Cerebellar nuclear complex (tissue), 1 donor: ENCODE data around the gene SCAANT1.

Experiments
- DNase-seq, 2 experiments: peaks; one replicate each; lab custom pipeline; 2025; lab: John Stamatoyannopoulos, UW

Gene SCAANT1

DNA sequence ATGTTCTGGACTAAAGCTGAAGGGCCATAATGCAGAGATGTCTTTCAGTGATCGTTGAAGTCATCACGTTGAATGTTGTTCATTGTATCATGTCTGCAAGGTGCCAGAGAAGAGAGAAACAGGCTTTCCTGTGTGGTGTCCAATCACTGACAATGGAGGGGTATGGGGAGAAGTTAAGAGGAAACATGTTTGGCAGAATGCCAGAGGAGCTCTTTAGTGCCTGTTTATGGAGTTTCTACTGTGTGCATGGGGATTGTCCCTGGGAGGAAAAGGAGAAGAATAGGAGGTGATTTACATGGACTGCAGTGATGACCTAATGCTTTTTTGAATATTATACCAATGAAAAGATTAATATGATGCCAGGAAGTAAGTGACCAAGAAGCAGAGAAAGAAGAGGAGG, 11.7 kb downstream of the SCAANT1 start:
- no peak for DNase-seq

DNA sequence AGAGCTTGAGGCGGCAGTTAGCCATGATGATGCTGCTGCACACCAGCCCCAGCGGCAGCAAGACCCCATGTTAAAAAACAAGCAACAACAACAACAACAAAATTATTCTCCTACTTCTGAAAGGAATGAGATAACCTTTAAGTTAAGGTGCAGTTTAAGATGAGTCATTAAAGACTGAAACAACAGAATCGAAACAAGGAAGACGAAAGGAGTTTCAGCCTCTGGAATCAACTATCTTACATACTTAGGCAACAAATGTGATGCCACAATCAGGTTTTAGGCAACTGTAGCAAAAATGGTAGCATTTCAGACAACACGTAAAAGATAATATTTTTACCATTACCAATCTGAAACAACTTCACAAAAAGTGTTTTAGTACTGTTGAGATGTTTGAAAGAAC, 12.2 kb downstream of the SCAANT1 start:
- DNase-seq = no peak

- DNase-seq = no peak
These were observed 15.7 kb downstream of the SCAANT1 start for GRCh38 chr3:63896332-63897030.

DNA sequence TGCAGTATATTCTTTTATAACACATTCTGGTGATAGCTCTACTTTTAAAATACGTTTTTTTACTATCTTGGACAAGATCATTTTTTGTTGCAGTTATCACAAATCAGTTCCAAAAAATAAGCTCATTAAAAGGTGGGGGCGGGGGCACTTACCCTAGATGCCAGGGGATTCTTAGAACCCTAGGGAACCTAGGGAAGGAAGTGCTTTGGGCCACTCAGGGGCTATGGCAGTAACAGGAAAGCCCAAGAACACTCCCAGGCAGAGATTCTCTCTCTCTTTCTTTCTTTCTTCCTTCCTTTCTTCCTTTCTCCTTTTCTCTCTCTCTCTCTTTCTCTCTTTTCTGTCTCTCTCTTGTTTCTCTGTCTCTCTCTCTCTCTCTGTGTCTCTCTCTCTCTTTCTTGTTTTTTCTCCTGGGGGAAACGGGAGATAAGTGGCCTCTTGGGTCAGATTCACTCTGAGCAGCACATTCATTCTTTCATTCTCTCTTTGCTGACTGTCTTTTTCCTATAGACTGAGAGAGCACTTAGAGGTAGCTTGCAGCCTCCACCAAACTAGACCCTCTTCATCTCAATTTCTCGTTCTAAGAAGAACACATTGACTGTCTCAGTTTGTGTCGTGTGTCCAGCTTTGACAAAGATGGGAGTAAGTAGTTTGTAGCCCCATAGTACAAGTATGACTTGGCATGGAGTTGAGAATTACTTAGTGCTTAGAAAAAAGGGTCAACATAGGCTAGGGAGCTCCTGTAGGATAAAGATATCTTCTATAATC, 16.6 kb downstream of the SCAANT1 start:
- DNase-seq = no peak

DNA sequence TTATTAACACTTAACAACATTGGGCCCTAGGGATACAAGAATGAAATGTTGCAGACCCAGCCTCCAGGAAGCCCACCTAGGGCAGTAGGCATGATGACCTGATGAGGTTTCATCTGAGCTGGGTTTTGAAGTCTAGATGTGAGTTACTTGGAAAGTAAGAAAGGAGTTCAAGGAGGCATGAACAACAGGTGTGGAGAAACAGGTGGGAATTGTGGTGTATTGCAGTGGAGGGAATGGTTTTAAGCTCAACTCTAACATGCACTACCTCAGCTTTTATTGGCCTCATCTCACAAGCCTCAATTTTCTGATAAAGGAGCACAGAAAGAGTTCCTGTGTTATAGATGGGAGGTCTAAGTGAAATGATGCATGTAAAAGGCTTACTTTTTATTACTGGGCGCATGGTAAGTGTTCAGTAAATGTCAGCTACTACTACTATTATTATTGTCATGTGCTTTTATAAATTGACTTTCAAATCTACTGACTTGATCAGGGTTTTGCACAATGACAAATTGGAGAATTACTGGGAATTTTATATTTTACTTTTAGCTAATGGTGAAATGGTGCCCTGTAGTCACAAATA, 19.3 kb downstream of the SCAANT1 start:
- no peak for DNase-seq

DNA sequence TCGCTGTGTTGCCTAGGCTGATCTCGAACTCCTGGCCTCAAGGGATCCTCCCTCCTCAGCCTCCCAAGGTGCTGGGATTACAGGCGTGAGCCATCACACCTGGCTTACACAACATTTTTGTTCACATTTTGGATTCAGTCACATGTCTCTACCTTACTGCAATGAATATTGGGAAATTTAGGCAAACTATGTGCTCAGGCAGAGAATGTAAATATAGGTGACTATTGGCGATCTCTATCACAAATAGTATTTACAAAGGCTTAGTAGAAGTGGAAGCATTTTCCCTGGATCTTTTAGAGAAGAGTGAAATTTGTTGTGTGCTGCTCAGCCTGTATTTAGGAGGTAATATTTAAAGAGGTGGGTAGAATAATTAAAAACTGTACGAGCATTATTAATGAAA, 20.7 kb downstream of the SCAANT1 start:
- no peak for DNase-seq

DNA sequence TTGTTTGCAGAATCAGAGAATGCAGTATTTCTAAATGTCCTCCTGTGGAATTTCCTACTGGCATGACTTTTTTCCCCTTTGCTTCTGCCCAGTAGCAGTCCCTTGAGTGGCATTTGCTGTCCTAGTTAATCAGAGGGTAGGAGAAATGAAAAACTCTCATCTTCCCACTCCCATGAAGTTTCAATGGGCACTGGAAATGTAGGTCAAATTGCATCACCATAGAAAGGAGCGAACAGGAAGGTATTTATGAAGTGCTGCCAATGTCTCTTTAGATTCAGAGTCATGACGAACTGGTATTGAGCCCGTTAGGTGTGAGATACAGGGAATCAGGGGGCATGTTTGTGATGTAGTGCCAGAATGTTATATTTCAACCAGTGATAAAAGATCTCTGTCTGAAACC, 25.3 kb downstream of the SCAANT1 start:
- no peak for DNase-seq

GRCh38 chr3:63880653-63881052, 31.5 kb downstream of the SCAANT1 start:
- no peak for DNase-seq

DNA sequence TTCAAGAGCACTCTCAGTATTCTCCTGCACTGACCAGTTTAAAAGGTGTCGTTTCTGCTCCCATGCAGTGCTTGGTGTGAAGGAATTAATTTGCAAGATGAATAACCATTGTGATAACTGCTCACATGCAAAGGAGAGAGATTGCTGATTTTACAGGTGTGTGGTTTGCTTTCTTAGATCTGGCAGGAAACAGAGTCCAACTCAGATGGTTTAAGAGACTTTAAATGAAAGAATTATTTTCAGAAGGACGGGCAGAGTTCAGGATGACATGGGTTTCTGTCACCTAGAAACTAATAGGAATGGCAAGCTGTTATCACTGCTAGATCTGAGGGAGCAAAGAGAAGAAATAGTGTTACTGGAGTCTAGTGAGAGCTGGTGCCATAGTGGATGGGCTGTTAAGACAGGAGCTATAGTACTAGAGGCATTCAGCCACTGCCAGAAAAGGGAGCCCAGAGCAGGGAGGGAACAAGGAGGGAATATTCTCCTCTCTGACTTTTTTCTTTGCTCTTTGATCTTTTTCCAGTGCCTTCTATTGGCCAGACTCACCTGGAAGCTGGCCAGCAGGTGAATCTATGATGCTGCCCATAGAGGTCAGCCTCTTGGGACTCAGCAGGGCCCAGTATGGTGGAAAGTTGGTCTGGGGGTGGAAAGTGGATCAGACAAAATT, 33.7 kb downstream of the SCAANT1 start:
- no peak for DNase-seq

- no peak for DNase-seq
These were observed 34.3 kb downstream of the SCAANT1 start for GRCh38 chr3:63877737-63878393.

DNA sequence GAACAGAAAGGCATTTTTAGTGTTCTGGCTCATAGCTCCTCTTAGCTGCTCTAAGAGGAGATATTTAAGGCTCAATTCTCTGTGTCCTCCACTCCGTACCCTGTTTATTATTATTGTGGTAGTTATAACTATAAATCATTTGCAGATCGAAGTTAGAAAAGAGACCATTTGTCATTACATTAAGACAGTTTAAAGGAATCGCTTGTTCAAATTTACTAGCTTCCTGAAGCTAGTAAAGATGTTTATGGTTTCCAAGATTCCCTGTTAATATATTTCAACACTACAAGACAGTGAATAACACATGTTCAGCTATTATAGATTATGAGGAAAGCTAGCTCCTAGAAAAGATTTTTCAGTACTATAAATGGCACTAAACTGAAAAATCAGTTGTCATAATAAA, 35.9 kb downstream of the SCAANT1 start:
- DNase-seq = no peak

- DNase-seq = no peak
These were observed 36.7 kb downstream of the SCAANT1 start for GRCh38 chr3:63875510-63875909.

- no peak for DNase-seq
These were observed 37.4 kb downstream of the SCAANT1 start for GRCh38 chr3:63874769-63875168.

GRCh38 chr3:63872135-63872924, 39.9 kb downstream of the SCAANT1 start:
- no peak for DNase-seq

DNA sequence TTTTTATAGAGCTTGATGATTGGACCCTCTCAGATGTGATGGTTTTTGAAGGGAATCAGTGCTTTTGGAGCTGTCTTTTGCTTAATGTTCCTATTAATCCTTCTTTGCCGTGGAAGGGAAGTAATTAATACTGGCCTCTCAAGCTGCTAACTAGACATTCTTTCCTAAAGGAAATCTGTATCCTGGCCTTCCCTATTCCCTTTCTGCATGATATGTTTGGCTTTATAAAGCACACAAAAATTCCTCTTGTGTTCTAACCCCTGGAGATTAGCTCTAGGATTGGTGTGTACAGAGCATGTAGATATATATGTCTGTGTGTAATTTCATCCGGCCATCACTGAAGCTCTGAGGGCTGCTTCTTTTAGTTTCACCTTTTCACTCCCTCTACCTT, 41.6 kb downstream of the SCAANT1 start:
- no peak for DNase-seq

GRCh38 chr3:63869940-63870614, 42.1 kb downstream of the SCAANT1 start:
- no peak for DNase-seq

- no peak for DNase-seq
These were observed 45.0 kb downstream of the SCAANT1 start for GRCh38 chr3:63867225-63867624.

DNA sequence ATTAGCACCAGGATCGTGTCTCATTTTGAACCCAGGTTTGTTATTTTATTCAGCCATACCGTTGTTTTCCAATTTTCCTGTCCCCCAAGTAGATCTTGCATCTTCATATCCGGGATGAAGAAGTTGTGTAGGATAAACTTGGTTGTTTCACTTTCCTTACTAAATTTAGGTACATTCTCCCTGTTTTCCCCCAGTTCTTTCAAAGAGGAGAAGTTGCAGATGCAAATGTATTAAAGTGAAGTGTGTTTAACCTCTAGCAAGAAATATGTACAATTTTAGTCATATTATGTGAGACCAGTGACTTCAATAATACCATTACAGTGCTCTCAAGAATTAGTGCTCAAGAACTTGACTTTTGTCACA, 47.2 kb downstream of the SCAANT1 start:
- no peak for DNase-seq

GRCh38 chr3:63864008-63864964, 47.9 kb downstream of the SCAANT1 start:
- no peak for DNase-seq
